Activated CD4-positive, alpha-beta memory T cell treated with anti-CD3 and anti-CD28 coated beads, Interleukin-2, amount 10 ng/mL, durations not matched to agents 7 days and 5 days (primary cell): ENCODE data around the gene RXFP3. TPM values are rescaled to one million over a fixed set of nuclear protein-coding genes. Genes with fewer than 3 reads are reported as not detected.
"Not testable (repeated sequence)": the region's sequence is repeated elsewhere in the genome, so short reads cannot be mapped to it uniquely, and the experiment has no call there.

Experiments
- CTCF ChIA-PET: fragments of 350-600 bp; sonication (Branson Sonifier 250); formaldehyde crosslinking; loops from one replicate; lab custom pipeline; 2021; ENCODE audit warnings: antibody characterized with exemption, inconsistent platforms; lab: Charles Lee
- POLR2A ChIA-PET: fragments of 350-600 bp; sonication (Branson Sonifier 250); formaldehyde crosslinking; loops from one replicate; lab custom pipeline; 2021; ENCODE audit warnings: antibody characterized with exemption; lab: Charles Lee
- DNase-seq: peaks from one replicate; pipeline ENCODE4 v3.0.0-alpha.2; 2020
- H3K27ac Mint-ChIP-seq: one replicate; pipeline ENCODE4 v1.8.0; 2021; ENCODE audit warnings: mild to moderate bottlenecking, mixed read lengths
- H3K27me3 Mint-ChIP-seq: one replicate; pipeline ENCODE4 v1.8.0; 2021; ENCODE audit warnings: mixed read lengths
- H3K36me3 Mint-ChIP-seq: one replicate; pipeline ENCODE4 v1.8.0; 2021; ENCODE audit warnings: low read depth, mixed read lengths
- H3K4me1 Mint-ChIP-seq: one replicate; pipeline ENCODE4 v1.8.0; 2021; ENCODE audit warnings: mixed read lengths
- H3K4me3 Mint-ChIP-seq: one replicate; pipeline ENCODE4 v1.8.0; 2021; ENCODE audit warnings: mild to moderate bottlenecking, mixed read lengths
- H3K9me3 Mint-ChIP-seq: one replicate; pipeline ENCODE4 v1.8.0; 2021; ENCODE audit warnings: mixed read lengths
- total RNA-seq, 2 experiments: library from RNA; stranded (reverse); gene quantifications; one replicate each; pipeline ENCODE4 v1.2.3, GENCODE V29; 2021

The RXFP3 gene
- total RNA-seq, 2 experiments from 2014 or later: not detected

DNA sequence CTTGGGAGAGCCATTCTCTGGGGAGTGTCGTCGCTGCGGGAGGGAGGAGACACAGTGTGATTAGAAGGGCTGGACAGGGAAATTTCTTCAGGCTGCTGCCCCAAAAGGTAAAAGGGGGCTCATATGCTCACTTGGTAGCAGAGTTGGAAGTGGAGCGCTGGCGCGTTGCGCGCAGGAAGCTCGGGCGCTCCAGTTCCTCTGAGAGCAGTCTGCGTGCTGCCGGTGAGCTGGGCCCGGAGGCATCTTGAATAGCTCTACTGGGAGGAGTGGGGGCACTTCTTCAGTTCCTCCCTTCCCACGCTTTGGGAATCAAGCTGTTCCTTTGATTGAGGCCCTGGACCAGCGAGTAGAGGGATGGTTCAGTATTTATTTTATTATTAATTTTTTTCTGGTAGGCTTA, 2.7 kb downstream of the RXFP3 start:
- Mint-ChIP-seq H3K4me3 (no peak overlapping the region), H3K27me3 (peaks cover 51% of the 10 kb centered on the region), H3K27ac (no peak overlapping the region), H3K4me1 (peaks cover 2% of the 10 kb centered on the region), H3K9me3 (no peaks in the 10 kb centered on the region), H3K36me3 (no peaks in the 10 kb centered on the region)
- no peak for DNase-seq
- ChIA-PET POLR2A (no interaction called here), CTCF (no interaction called here)

GRCh38 chr5:33939556-33940262, 3.5 kb downstream of the RXFP3 start:
- no peaks in the 10 kb centered on the region for H3K36me3 Mint-ChIP-seq
- peaks cover 48% of the 10 kb centered on the region for H3K27me3 Mint-ChIP-seq
- H3K27ac Mint-ChIP-seq: no peak overlapping the region
- H3K4me1 Mint-ChIP-seq: peaks cover 2% of the 10 kb centered on the region
- ChIA-PET POLR2A (no interaction called here), CTCF (no interaction called here)
- no peak for DNase-seq
- no peak overlapping the region for H3K4me3 Mint-ChIP-seq
- no peaks in the 10 kb centered on the region for H3K9me3 Mint-ChIP-seq

DNA sequence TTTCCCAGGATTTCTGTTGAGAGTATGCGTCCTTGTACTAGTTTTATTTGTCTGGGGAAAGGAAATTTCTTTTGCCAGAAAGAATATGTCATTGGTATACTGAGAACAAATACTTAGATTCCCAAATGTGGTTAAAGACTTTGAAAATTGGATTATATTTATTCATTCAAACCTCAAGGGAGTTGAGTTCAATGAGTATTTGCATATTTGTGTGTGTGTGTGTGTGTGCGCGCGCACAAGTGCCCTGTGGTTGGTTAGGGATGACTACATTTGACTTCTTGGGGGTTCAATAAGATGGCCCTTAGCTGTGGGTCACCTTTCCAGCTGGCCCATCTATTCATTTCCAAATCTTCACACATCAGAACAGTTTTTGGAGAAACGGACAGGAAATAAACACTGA, 4.9 kb downstream of the RXFP3 start:
- Mint-ChIP-seq H3K36me3 (no peaks in the 10 kb centered on the region), H3K9me3 (no peaks in the 10 kb centered on the region), H3K4me1 (no peaks in the 10 kb centered on the region), H3K4me3 (no peak overlapping the region), H3K27ac (no peak overlapping the region), H3K27me3 (peaks cover 46% of the 10 kb centered on the region)
- POLR2A ChIA-PET: no interaction called here
- no peak for DNase-seq
- CTCF ChIA-PET: no interaction called here

GRCh38 chr5:33944543-33945132, 8.5 kb downstream of the RXFP3 start:
- Mint-ChIP-seq H3K27ac (no peak overlapping the region), H3K4me3 (no peak overlapping the region), H3K4me1 (no peaks in the 10 kb centered on the region), H3K9me3 (no peaks in the 10 kb centered on the region), H3K27me3 (peaks cover 27% of the 10 kb centered on the region), H3K36me3 (no peaks in the 10 kb centered on the region)
- DNase-seq: no peak
- CTCF ChIA-PET: interaction anchor here (0.7 to 1.1 kb wide), 2 partner anchors 10 to 12 kb away, joined by 3 to 5 read pairs; no protein-coding TSS in a partner anchor
- POLR2A ChIA-PET: no interaction called here

GRCh38 chr5:33952175-33952574, 16.0 kb downstream of the RXFP3 start:
- H3K9me3 Mint-ChIP-seq, H3K27ac Mint-ChIP-seq, H3K4me1 Mint-ChIP-seq, POLR2A ChIA-PET, H3K36me3 Mint-ChIP-seq, H3K27me3 Mint-ChIP-seq, DNase-seq, H3K4me3 Mint-ChIP-seq, CTCF ChIA-PET: not testable (repeated sequence)

- Mint-ChIP-seq H3K4me1 (no peaks in the 10 kb centered on the region), H3K36me3 (no peaks in the 10 kb centered on the region), H3K9me3 (no peaks in the 10 kb centered on the region), H3K4me3 (no peak overlapping the region), H3K27me3 (peaks cover 10% of the 10 kb centered on the region), H3K27ac (no peak overlapping the region)
- ChIA-PET POLR2A (no interaction called here), CTCF (interaction anchor here (4.5 kb wide), 1 partner anchor 12 kb away, joined by 21 read pairs; no protein-coding TSS in a partner anchor)
- no peak for DNase-seq
Observed at GRCh38 chr5:33957577-33958150, 21.5 kb downstream of the RXFP3 start.

DNA sequence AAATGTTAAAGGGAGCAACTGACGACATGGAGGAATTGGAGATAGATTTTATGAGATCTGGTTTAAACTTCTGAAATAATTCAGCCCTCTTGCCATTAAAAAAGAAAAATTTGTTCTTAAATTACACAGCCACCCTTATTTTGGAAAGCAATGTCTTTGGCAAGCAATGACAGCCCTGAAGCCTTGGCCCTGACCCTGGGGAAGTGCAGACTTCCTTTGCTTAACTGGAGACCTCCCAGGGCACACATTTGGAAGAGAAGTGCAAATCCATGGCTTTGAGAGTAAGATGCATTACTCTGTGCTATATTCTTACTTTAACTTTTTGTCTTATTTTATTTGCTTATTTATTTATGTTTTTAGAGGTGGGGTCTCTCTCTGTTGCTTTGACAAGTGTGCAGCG, 22.0 kb downstream of the RXFP3 start:
- Mint-ChIP-seq H3K4me3 (no peak overlapping the region), H3K27ac (no peak overlapping the region), H3K4me1 (no peaks in the 10 kb centered on the region), H3K27me3 (peaks cover 10% of the 10 kb centered on the region), H3K36me3 (no peaks in the 10 kb centered on the region), H3K9me3 (no peaks in the 10 kb centered on the region)
- CTCF ChIA-PET: interaction anchor here (4.5 kb wide), 1 partner anchor 11 kb away, joined by 21 read pairs; no protein-coding TSS in a partner anchor
- POLR2A ChIA-PET: no interaction called here
- no peak for DNase-seq

- peaks cover 7% of the 10 kb centered on the region for H3K27me3 Mint-ChIP-seq
- POLR2A ChIA-PET: no interaction called here
- peaks cover 11% of the 10 kb centered on the region for H3K4me1 Mint-ChIP-seq
- H3K4me3 Mint-ChIP-seq: no peak overlapping the region
- no peaks in the 10 kb centered on the region for H3K36me3 Mint-ChIP-seq
- no peaks in the 10 kb centered on the region for H3K9me3 Mint-ChIP-seq
- no peak overlapping the region for H3K27ac Mint-ChIP-seq
- CTCF ChIA-PET: no interaction called here
- DNase-seq: no peak
Observed at GRCh38 chr5:33964132-33964700, 28.0 kb downstream of the RXFP3 start.

- Mint-ChIP-seq H3K4me3 (no peak overlapping the region), H3K36me3 (no peaks in the 10 kb centered on the region), H3K27me3 (peaks cover 2% of the 10 kb centered on the region), H3K4me1 (peaks cover 13% of the 10 kb centered on the region), H3K9me3 (no peaks in the 10 kb centered on the region), H3K27ac (no peak overlapping the region)
- POLR2A ChIA-PET: no interaction called here
- no peak for DNase-seq
- CTCF ChIA-PET: interaction anchor here (0.8 kb wide), 1 partner anchor 518 kb away, joined by 3 read pairs; no protein-coding TSS in a partner anchor
Observed at GRCh38 chr5:33966805-33967204, 30.6 kb downstream of the RXFP3 start.

DNA sequence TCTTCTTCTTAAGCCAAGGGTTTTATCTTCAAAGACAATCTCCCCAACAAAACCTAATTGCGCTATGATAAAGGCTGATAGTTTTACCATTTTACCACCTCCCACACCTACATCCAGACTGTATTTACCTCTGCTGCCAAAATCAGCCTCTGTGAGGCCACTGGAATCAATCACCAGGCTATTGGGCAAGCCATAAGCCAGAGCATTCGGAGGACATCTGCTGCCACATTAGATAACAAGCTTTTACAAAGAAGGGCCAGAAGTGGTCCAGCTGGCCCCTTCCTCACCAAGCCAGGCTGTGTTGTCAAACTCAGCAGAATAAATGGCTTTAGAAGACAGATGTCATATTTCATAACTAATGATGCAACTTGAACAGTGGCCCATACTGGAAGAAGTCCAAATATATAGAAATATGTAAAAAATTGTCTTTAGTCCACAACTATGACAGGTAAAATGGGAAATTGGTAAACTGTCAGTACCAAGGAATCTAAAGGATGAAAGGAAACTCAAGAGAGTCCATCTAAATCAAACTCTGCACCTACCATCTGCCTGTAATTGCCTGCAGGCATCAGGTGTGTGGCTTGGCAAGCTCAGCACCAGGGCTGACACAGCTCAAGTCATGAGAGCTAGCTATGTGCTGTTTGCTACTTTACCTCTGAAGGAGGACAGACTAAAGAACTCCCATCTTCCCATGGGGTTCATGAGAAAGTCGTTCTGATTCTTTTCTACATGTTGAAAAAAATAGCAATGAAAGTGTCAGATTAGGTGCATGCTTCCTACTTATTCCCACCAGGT, 32.2 kb downstream of the RXFP3 start:
- ChIA-PET CTCF (interaction anchor here (0.6 to 2.0 kb wide), 4 partner anchors 10 to 1439 kb away, joined by 3 to 21 read pairs (median 4); no protein-coding TSS in a partner anchor), POLR2A (interaction anchor here (0.7 kb wide), 1 partner anchor 533 kb away, joined by 3 read pairs; no protein-coding TSS in a partner anchor)
- no peak for DNase-seq
- peaks cover 21% of the 10 kb centered on the region for H3K4me1 Mint-ChIP-seq
- H3K27me3 Mint-ChIP-seq: no peaks in the 10 kb centered on the region
- H3K36me3 Mint-ChIP-seq: no peaks in the 10 kb centered on the region
- H3K9me3 Mint-ChIP-seq: no peaks in the 10 kb centered on the region
- H3K4me3 Mint-ChIP-seq: no peak overlapping the region
- H3K27ac Mint-ChIP-seq: no peak overlapping the region

DNA sequence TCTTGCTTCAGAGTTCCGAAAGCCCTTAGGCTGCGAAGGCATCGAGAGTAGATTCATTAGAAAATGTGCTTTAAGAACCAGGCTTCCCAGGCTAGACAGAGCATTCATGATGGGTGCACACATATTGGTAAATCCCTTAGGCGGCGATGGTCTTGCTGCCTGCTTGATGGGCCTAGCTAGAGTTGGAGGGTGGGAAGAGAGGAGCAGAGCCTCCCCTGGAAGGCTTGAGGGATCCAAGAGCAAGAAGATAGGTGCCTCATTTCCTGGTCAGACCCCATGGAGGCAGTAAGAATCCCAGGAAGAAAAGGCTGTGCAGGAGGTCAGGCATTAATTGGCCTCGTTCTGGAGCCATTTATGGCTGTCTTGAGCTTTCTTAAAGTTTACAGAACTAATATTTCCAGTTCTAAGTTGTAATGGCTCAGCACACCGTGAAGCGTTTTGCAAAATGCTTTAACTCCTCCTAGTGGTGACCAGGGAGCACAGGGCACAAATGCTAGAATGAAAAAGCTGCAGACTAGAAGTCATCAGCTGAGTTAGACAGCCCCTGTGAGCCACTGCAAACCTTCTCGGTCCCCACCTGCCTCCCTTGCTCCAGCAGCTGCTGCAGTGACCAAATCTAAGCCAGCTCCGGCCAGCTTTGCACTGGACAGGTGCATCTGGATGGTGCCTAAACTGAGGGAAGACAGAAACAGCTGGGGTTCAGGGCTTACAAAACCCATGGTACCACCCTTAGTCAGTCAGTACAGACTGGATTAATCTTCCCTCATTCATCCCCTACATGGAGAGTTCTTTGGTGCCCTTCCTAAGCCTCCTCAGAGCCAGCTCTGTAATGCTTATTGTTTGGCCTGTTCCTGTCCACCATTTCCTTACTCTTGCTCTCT, 33.6 kb downstream of the RXFP3 start:
- POLR2A ChIA-PET: interaction anchor here (1.2 kb wide), 1 partner anchor 529 kb away, joined by 4 read pairs; the partner anchor contains the start of gene TARS1

DNA sequence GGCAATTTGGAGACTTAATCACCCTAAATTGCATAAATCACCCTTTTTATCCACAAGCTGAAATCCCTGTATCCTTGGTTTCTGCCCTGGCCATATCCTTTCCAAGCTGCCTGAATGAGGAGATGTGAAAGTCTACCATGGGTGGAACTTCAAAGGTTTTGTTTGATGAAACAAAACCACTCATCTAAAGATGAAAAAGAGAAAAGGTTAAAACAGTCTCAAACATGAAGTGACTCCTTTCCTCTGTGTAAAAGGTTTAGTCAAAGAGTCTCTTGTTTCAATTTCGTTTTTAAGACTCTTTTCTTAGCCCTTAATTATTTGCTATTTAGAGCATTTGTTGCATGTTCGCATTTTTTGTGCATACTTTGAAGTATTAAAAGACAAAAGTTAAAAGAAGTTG, 37.1 kb downstream of the RXFP3 start:
- Mint-ChIP-seq H3K36me3 (no peaks in the 10 kb centered on the region), H3K9me3 (no peaks in the 10 kb centered on the region), H3K4me1 (peaks cover 12% of the 10 kb centered on the region), H3K27ac (no peak overlapping the region), H3K4me3 (no peak overlapping the region), H3K27me3 (no peaks in the 10 kb centered on the region)
- CTCF ChIA-PET: no interaction called here
- POLR2A ChIA-PET: no interaction called here
- DNase-seq: no peak

More for the DNA sequence above, 33.6 kb downstream of the RXFP3 start:
- Mint-ChIP-seq H3K27me3 (no peaks in the 10 kb centered on the region), H3K27ac (no peak overlapping the region), H3K4me1 (peaks cover 20% of the 10 kb centered on the region), H3K4me3 (no peak overlapping the region), H3K36me3 (no peaks in the 10 kb centered on the region), H3K9me3 (no peaks in the 10 kb centered on the region)
- peak; percentile 18 for DNase-seq
- CTCF ChIA-PET: interaction anchor here (0.9 to 2.5 kb wide), 18 partner anchors 7 to 539 kb away, joined by 3 to 21 read pairs (median 5); partner anchors contain the start of genes AMACR and TARS1
